ENCODE data around the gene PTPRM. TPM values are rescaled to one million over a fixed set of nuclear protein-coding genes. Genes with fewer than 3 reads are reported as not detected.

The PTPRM gene
- total RNA-seq, 1 experiment from 2014 or later = 6.2 TPM

GRCh38 chr18:7626175-7626921 is 59.2 kb downstream of the PTPRM start:
- Histone ChIP-seq H3K14ac (ENCODE audit: insufficient read depth, low read length) (no peak overlapping the region), H3K4ac (ENCODE audit: low read depth, low read length) (no peak overlapping the region), H2AK5ac (ENCODE audit: insufficient read length, low read length) (no peak overlapping the region), H3K18ac (ENCODE audit: insufficient read length, low read depth, low read length) (no peak overlapping the region), H4K8ac (replicated peaks; ENCODE audit: insufficient read length, low read depth, low read length) (no peak overlapping the region), H3K9ac (ENCODE audit: extremely low read depth, insufficient read length, low read length) (no peak overlapping the region), H2BK120ac (ENCODE audit: low read depth, low read length, poor library complexity, severe bottlenecking) (no peak overlapping the region), H3K27me3 (ENCODE audit: insufficient read depth, low read length) (no peaks in the 10 kb centered on the region), H2AFZ (ENCODE audit: low read length) (no peak overlapping the region), H3K27ac (ENCODE audit: insufficient read length, low read depth, low read length) (no peak overlapping the region), H2BK12ac (ENCODE audit: insufficient read length, low read depth, low read length) (no peak overlapping the region), H2BK5ac (ENCODE audit: insufficient read length, low read length) (no peak overlapping the region), H3T11ph (ENCODE audit: low read length) (no peak overlapping the region), H3K23ac (ENCODE audit: insufficient read length, low read depth, low read length) (no peak overlapping the region), H4K5ac (ENCODE audit: insufficient read length, low read depth, low read length) (no peak overlapping the region), H2BK20ac (ENCODE audit: low read depth, low read length, poor library complexity, severe bottlenecking) (no peak overlapping the region), H3K23me2 (ENCODE audit: insufficient read length, low read depth, low read length, poor library complexity, severe bottlenecking) (no peaks in the 10 kb centered on the region), H3K9me3 (ENCODE audit: control insufficient read depth, low read depth, low read length) (no peaks in the 10 kb centered on the region), H2BK15ac (ENCODE audit: low read depth, low read length) (no peak overlapping the region), H4K20me1 (ENCODE audit: control insufficient read depth, insufficient read depth, insufficient read length) (no peaks in the 10 kb centered on the region), H4K91ac (ENCODE audit: insufficient read length, low read depth, low read length) (no peak overlapping the region), H3K4me2 (ENCODE audit: insufficient read depth, insufficient read length, low read length) (no peak overlapping the region), H3K79me1 (ENCODE audit: insufficient read depth, low read depth, low read length, poor library complexity, severe bottlenecking) (no peaks in the 10 kb centered on the region), H3K4me1 (ENCODE audit: insufficient read depth, low read length) (no peaks in the 10 kb centered on the region), H3K79me2 (ENCODE audit: insufficient read depth, low read length) (no peaks in the 10 kb centered on the region), H3K56ac (ENCODE audit: insufficient read length, low read depth, low read length) (no peak overlapping the region)
- H3K4me3 Mint-ChIP-seq = no peak overlapping the region
- no peak overlapping the region for H3K27ac Mint-ChIP-seq
- no peaks in the 10 kb centered on the region for H3K27me3 Mint-ChIP-seq (ENCODE audit: low read depth)
- H3K9me3 Mint-ChIP-seq = no peaks in the 10 kb centered on the region
- no peak for TF ChIP-seq CTCF (conservative IDR thresholded peaks at IDR 0.05)
- peaks cover 2 to 4% of the 10 kb centered on the region in 2 experiments; a peak in 3 of 4 replicates for H3K4me1 Mint-ChIP-seq
- WGBS (ENCODE audit: extremely low coverage, insufficient read length, low lambda C conversion rate) = no CpG with 5 or more reads among the region's 4 CpGs
- no peaks in the 10 kb centered on the region; a peak in 1 of 7 replicates for H3K36me3 Mint-ChIP-seq (ENCODE audit: insufficient read depth in 1 of 3, low read depth in 3 of 3)
- DNase-seq = no peak
